Small intestine (tissue), 7 donors: ENCODE measurements around the gene GRIK3. TPM values are rescaled to one million over a fixed set of nuclear protein-coding genes. Genes with fewer than 3 reads are reported as not detected.

Source experiments
- DNase-seq, 2 donors: peaks; one replicate each; pipeline versions ENCODE4 v3.0.0 to v3.0.0-alpha.2; 2013
- FAIRE-seq: peaks from 2 replicates; lab custom pipeline; 2012; peaks lifted over from hg19 to GRCh38; lab: Jason Lieb, UNC
- H3K27ac ChIP-seq, 3 donors: one replicate each; pipeline ENCODE4 v1.5.1; 2013; ENCODE audit warnings: low read length in 2 of 3, mild to moderate bottlenecking in 2 of 3, control low read depth in 1 of 3, inconsistent platforms in 1 of 3, low read depth in 1 of 3, moderate library complexity in 1 of 3
- H3K27me3 ChIP-seq, 3 donors: one replicate each; pipeline ENCODE4 v1.6.1; 2013; ENCODE audit warnings: low read length in 3 of 3, inconsistent platforms in 1 of 3; ENCODE audit not compliant: control insufficient read depth in 3 of 3, insufficient read depth in 3 of 3
- H3K36me3 ChIP-seq, 3 donors: one replicate each; pipeline ENCODE4 v1.6.1; 2013; ENCODE audit warnings: low read length in 3 of 3, inconsistent platforms in 1 of 3, low read depth in 1 of 3, mild to moderate bottlenecking in 1 of 3, moderate library complexity in 1 of 3; ENCODE audit not compliant: control insufficient read depth in 3 of 3, insufficient read depth in 2 of 3
- H3K4me1 ChIP-seq, 3 donors: one replicate each; pipeline ENCODE4 v1.6.1; 2013; ENCODE audit warnings: low read length in 2 of 3, inconsistent platforms in 1 of 3, low read depth in 1 of 3, mild to moderate bottlenecking in 1 of 3, moderate library complexity in 1 of 3; ENCODE audit not compliant: control insufficient read depth in 3 of 3, insufficient read depth in 2 of 3
- H3K4me3 ChIP-seq, 3 donors: one replicate each; pipeline ENCODE4 v1.5.1; 2013; ENCODE audit warnings: low read length in 3 of 3, control low read depth in 1 of 3, inconsistent platforms in 1 of 3, low read depth in 1 of 3, mild to moderate bottlenecking in 1 of 3, moderate library complexity in 1 of 3
- H3K9me3 ChIP-seq, 2 donors: one replicate each; pipeline ENCODE4 v1.6.1; 2013; ENCODE audit warnings: low read depth in 1 of 2, low read length in 1 of 2; ENCODE audit not compliant: control insufficient read depth in 2 of 2, insufficient read depth in 1 of 2
- WGBS, 3 donors: extraction: QIAGEN DNeasy Blood & Tissue Kit; methylation state at CpG; one replicate each; pipeline ENCODE4 v1.1.7; 2013; 5-methylcytosine and 5-hydroxymethylcytosine counted together
- polyA plus RNA-seq, 4 donors: library from polyadenylated mRNA; stranded (reverse) in 3 of 4; unstranded in 1 of 4; fragments of 200-250 nt in 3 of 4; fragments of 120-200 nt in 1 of 4; gene quantifications; one replicate each; pipeline versions ENCODE4 v1.2.1 to v1.2.3, GENCODE V29; 2013
- donor health status: healthy with polysubstance abuse.
- donor health status: control.
- donor health status: control.
- donor health status: Bipolar disorder and iron deficiency.
- donor health status: healthy.

Gene GRIK3
- polyA plus RNA-seq, 4 donors = 0.81 to 1.9 TPM; not detected in 2

DNA sequence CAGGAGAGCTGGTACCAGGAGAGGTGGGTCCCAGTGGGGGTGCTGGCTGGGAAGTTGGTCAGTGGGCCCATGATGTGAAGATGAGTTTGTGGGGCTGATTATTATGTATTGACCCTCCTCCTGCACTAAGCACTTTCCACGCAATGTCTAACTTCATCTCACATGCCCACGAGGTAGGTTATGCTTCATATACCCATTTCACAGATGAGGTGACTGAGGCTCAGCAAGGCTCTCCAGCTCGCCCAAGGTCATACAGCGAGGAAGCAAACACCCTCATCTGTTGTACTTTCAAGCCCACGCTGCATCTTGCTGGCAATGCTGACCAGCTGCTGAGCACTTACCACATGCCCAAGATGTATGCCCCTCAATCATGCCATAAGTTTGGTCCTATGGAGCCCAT lies 175.8 kb downstream of the GRIK3 start:
- no peak for DNase-seq
- Histone ChIP-seq H3K27ac (no peak overlapping the region), H3K36me3 (no peaks in the 10 kb centered on the region), H3K9me3 (no peaks in the 10 kb centered on the region), H3K4me1 (no peaks in the 10 kb centered on the region), H3K27me3 (peaks cover 0 to 12% (median 3%) of the 10 kb centered on the region in 3 donors), H3K4me3 (no peak overlapping the region)
- FAIRE-seq = no peak
- 87 to 91% (median 89%) methylated on average over 5 of the region's 5 CpGs for WGBS, 3 donors

DNA sequence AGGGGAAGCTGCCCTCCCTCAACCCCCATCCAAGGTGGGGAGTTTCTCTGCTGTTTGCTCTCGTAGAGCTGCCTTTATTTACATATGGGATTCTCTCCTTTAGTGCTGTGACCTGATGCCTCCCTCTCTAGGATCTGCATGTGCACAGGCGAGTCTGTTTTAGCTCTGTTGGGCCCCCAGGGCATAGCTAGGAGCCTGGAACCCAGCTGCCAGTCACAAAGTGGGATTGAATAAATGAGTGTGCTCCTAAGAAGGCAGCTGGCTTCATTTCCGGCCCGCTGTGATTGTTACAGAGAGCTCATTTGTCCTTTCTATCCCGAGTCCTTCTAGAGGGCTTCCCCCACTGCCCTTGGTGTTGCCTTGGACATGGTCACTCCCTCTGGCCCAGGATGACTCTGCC lies 176.6 kb downstream of the GRIK3 start:
- Histone ChIP-seq H3K4me3 (no peak overlapping the region), H3K27me3 (peaks cover 0 to 12% (median 3%) of the 10 kb centered on the region in 3 donors), H3K36me3 (no peaks in the 10 kb centered on the region), H3K9me3 (no peaks in the 10 kb centered on the region), H3K4me1 (no peaks in the 10 kb centered on the region), H3K27ac (no peak overlapping the region)
- FAIRE-seq (no peak), DNase-seq (peak in 1 of 2 donors; percentile 4)
- WGBS, 3 donors = 25 to 34% (median 27%) methylated on average over 5 of the region's 5 CpGs

DNA sequence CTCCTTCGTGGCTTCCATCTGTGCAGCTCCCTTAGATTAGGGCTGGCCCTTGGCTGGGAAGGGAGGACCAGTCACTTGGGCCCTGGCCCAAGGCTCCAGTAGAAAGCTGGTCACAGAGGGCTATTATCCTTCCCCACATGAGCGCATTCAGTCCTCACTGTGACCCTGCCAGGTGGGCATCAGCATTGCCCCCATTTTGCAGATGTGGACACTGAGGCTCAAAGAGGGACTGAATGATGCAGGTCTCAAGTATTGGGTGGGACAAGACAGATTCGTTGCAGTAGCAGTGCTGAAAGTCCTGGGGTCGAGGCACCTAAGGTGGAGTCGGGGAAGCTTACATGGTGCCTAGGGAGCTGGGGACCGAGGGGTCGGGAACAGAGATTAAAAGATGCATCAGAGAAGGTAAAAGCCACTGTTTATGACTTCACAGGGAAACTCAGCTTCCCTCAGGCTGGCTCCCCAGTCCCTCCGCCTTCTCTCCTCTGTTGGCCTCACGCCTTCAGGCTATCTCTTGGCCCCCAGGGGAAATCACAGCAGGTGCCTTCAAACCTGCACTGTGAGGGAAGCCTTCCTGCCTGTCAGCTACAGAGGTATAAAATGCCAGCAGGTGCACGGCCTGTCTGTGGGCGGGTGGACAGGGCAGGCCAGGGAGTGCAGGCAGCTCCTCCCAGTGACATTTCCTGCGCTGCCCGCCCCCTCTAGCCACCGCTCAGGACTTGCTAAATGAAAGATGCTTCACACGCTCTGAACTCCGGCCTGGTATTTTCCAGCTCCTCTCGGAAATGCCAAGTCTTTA lies 178.4 kb downstream of the GRIK3 start:
- Histone ChIP-seq H3K9me3 (no peaks in the 10 kb centered on the region), H3K36me3 (no peaks in the 10 kb centered on the region), H3K27me3 (peaks cover 0 to 12% (median 3%) of the 10 kb centered on the region in 3 donors), H3K4me3 (no peak overlapping the region), H3K27ac (no peak overlapping the region), H3K4me1 (no peaks in the 10 kb centered on the region)
- DNase-seq = peak in 1 of 2 donors; percentile 6
- FAIRE-seq = no peak
- 25 to 45% (median 29%) methylated on average over 17 of the region's 17 CpGs for WGBS, 3 donors

- H3K4me3 ChIP-seq = no peak overlapping the region
- 74 to 94% (median 87%) methylated on average over 14 of the region's 14 CpGs for WGBS, 3 donors
- peaks cover 0 to 12% (median 0%) of the 10 kb centered on the region in 3 donors for H3K27me3 ChIP-seq
- H3K36me3 ChIP-seq = no peaks in the 10 kb centered on the region
- H3K27ac ChIP-seq = no peak overlapping the region
- DNase-seq = no peak
- FAIRE-seq = no peak
- H3K4me1 ChIP-seq = no peaks in the 10 kb centered on the region
- no peaks in the 10 kb centered on the region for H3K9me3 ChIP-seq
Observed at GRCh38 chr1:36853638-36854037, 180.7 kb downstream of the GRIK3 start.

DNA sequence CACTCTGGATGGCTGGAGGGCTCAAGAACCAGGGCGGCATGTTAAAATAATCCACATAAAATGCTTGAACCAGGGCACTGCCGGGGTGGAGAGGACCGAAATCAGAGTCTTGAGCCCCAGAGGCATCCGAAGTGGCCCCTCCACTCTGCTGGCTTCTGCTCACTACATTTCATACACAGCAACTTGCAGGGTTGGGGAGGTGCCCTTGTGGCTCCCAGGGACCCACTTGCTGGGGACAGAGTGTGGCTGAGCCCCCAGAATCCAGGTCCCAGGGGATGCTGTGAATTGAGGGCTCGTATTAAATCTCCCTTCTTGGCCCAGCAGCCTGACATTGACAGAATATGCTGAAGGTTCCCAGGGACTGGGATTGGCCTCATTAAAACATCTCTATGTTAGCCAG lies 181.7 kb downstream of the GRIK3 start:
- Histone ChIP-seq H3K4me1 (no peaks in the 10 kb centered on the region), H3K27ac (no peak overlapping the region), H3K9me3 (no peaks in the 10 kb centered on the region), H3K4me3 (no peak overlapping the region), H3K36me3 (no peaks in the 10 kb centered on the region), H3K27me3 (peaks cover 0 to 7% (median 0%) of the 10 kb centered on the region in 3 donors)
- FAIRE-seq (no peak), DNase-seq (no peak)
- WGBS, 3 donors = 81 to 91% (median 81%) methylated on average over 5 of the region's 5 CpGs

GRCh38 chr1:36851595-36851994 lies 182.7 kb downstream of the GRIK3 start:
- H3K36me3 ChIP-seq = no peaks in the 10 kb centered on the region
- H3K9me3 ChIP-seq = no peaks in the 10 kb centered on the region
- no peak overlapping the region for H3K4me3 ChIP-seq
- H3K4me1 ChIP-seq = no peaks in the 10 kb centered on the region
- no peak overlapping the region for H3K27ac ChIP-seq
- FAIRE-seq (no peak), DNase-seq (no peak)
- H3K27me3 ChIP-seq = peaks cover 0 to 6% (median 0%) of the 10 kb centered on the region in 3 donors
- WGBS, 3 donors = 71 to 75% (median 74%) methylated on average over 4 of the region's 4 CpGs

DNA sequence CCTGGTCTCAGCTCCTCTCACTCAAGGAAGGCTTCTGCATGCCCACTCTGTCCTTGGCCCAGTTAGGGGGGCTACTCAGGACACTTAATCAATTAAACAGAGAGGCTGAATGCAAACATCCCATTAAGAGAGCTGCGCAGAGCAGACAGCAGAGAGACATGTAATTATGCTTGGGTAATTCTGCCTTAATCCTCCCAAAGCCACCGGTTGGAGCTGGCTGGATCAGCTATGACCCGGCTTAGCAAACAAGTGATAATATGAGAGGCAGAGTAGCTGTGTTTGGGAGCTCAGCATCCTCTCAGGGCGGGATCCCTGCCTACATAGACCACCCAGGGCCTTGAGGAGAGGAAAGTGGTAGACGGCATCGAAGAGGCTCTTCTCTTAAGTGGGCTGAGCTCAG lies 183.2 kb downstream of the GRIK3 start:
- WGBS, 3 donors = 40 to 50% (median 48%) methylated on average over 6 of the region's 6 CpGs
- FAIRE-seq (no peak), DNase-seq (no peak)
- H3K27me3 ChIP-seq = peaks cover 0 to 6% (median 0%) of the 10 kb centered on the region in 3 donors
- no peak overlapping the region for H3K4me3 ChIP-seq
- H3K36me3 ChIP-seq = no peaks in the 10 kb centered on the region
- no peaks in the 10 kb centered on the region for H3K4me1 ChIP-seq
- H3K9me3 ChIP-seq = no peaks in the 10 kb centered on the region
- no peak overlapping the region for H3K27ac ChIP-seq

GRCh38 chr1:36849956-36850355 lies 184.4 kb downstream of the GRIK3 start:
- no peak overlapping the region for H3K4me3 ChIP-seq
- no peaks in the 10 kb centered on the region for H3K9me3 ChIP-seq
- no peaks in the 10 kb centered on the region for H3K4me1 ChIP-seq
- DNase-seq (no peak), FAIRE-seq (no peak)
- WGBS, 3 donors = 74 to 85% (median 80%) methylated on average over 12 of the region's 12 CpGs
- peaks cover 0 to 4% (median 0%) of the 10 kb centered on the region in 3 donors for H3K27me3 ChIP-seq
- no peaks in the 10 kb centered on the region for H3K36me3 ChIP-seq
- no peak overlapping the region for H3K27ac ChIP-seq
